Mononuclear cell (primary cell): ENCODE data around the gene DLGAP4. TPM values are rescaled to one million over a fixed set of nuclear protein-coding genes. Genes with fewer than 3 reads are reported as not detected.
"Not testable (repeated sequence)": the region's sequence is repeated elsewhere in the genome, so short reads cannot be mapped to it uniquely, and the experiment has no call there.

Experiments used
- H3K27me3 ChIP-seq: 2 replicates; pipeline ENCODE4 v1.6.0; 2011; ENCODE audit warnings: low read length, control low read depth; ENCODE audit not compliant: insufficient read depth
- H3K4me1 ChIP-seq: 2 replicates; pipeline ENCODE4 v1.5.1; 2011; ENCODE audit warnings: mild to moderate bottlenecking, low read length, control low read depth; ENCODE audit not compliant: insufficient read depth
- H3K4me3 ChIP-seq: 2 replicates; pipeline ENCODE4 v1.5.1; 2011; ENCODE audit warnings: mild to moderate bottlenecking, low read length, moderate library complexity
- H3K9me3 ChIP-seq: 2 replicates; pipeline ENCODE4 v1.5.1; 2011; ENCODE audit warnings: low read depth, mild to moderate bottlenecking, control low read depth, low read length
- total RNA-seq: library from RNA; depleted of rRNA; stranded (reverse); fragments of >200 nt; gene quantifications from one replicate; pipeline ENCODE4 v1.2.3, GENCODE V29; 2012

DLGAP4 gene
- total RNA-seq, 1 donor, result 10.5 TPM

DNA sequence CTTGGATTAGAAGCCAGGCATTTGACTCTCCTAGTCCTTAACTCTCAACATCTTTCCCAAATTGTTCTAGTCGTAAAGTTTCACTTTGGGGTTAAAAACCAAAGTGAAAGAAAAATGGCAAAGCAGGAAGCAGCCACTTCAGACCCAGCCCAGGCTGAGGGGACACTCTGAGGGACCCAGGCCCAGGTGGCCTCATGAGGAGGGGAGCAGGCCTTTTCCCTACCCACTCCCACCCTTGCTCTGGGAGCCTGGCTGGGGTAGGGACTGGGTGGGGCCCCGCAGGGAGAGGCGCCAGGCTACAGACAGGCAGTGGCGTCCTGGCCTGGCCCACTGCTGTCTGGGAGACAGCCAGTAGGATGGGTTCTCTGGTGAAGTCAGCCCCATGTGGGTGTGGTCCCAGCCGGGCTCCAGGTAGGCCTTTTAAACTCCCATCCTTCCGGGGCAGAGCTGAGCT lies 166.5 kb downstream of the DLGAP4 start:
- Histone ChIP-seq H3K27me3 (no peaks in the 10 kb centered on the region), H3K4me1 (peaks cover 36% of the 10 kb centered on the region), H3K4me3 (no peak overlapping the region), H3K9me3 (no peaks in the 10 kb centered on the region)

DNA sequence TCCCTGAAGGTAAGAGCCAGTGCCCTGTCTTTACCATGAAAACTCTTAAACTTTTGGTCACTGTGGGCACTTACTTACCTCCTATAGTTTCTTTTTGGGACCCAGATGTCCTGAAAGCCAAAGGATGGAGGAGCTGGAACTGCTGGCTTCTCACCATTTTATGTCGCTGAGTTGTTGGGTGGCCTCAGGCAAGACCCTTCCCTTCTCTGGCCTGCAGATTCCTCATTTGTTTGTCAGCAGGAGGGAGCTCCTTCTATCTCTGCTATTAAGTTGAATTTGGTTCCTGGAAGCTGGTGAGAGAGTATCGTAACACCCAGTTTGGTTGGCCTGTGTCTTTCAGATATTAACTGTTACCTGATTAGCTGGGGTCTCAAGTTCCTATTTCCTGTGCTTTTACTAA lies 167.0 kb downstream of the DLGAP4 start:
- Histone ChIP-seq H3K4me3 (no peak overlapping the region), H3K9me3 (no peaks in the 10 kb centered on the region), H3K4me1 (peaks cover 31% of the 10 kb centered on the region)

DNA sequence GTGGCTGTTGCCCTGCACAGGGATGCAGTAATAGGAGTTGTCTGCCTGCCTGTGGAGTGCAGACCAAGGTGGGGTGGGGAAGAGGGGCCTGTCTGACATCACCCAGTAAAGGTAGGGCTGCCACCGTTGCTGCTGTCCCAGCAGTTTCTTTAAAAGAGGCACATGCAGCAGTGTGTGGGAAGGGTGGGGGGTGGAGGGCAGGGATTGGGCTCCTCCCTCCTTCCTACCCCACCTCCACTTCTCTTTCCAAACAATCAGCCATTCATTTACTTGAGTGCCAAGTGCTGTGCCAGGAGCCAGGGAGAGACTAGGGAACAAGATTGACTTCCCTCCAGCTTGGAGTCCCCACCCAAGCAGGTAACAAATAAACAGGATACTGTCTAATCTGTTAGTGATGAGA lies 168.4 kb downstream of the DLGAP4 start:
- Histone ChIP-seq H3K4me3 (no peak overlapping the region), H3K9me3 (no peaks in the 10 kb centered on the region), H3K4me1 (peaks cover 26% of the 10 kb centered on the region), H3K27me3 (no peaks in the 10 kb centered on the region)

More for the DNA sequence above, 167.0 kb downstream of the DLGAP4 start:
- no peaks in the 10 kb centered on the region for H3K27me3 ChIP-seq

DNA sequence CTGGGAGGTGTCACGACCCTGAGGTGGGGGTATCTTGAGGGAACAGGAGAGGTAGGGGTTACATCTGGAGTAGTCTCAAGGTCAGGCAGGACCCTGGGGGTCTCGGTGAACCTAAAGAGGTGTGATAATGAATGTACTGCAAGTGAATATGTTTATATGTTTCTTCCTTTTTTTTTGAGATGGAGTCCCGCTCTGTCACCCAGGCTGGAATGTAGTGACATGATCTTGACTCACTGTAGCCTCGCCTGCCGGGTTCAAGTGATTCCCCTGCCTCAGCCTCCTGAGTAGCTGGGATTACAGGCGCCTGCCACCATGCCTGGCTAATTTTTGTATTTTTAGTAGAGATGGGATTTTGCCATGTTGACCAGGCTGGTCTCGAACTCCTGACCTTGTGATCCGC lies 168.9 kb downstream of the DLGAP4 start:
- not testable (repeated sequence) for H3K4me3 ChIP-seq, H3K27me3 ChIP-seq, H3K9me3 ChIP-seq
- H3K4me1 ChIP-seq, result peaks cover 22% of the 10 kb centered on the region

- no peaks in the 10 kb centered on the region for H3K9me3 ChIP-seq
- H3K4me3 ChIP-seq, result no peak overlapping the region
- peaks cover 14% of the 10 kb centered on the region for H3K4me1 ChIP-seq
- H3K27me3 ChIP-seq, result no peaks in the 10 kb centered on the region
Measured at GRCh38 chr20:36477475-36477874, 171.3 kb downstream of the DLGAP4 start.

DNA sequence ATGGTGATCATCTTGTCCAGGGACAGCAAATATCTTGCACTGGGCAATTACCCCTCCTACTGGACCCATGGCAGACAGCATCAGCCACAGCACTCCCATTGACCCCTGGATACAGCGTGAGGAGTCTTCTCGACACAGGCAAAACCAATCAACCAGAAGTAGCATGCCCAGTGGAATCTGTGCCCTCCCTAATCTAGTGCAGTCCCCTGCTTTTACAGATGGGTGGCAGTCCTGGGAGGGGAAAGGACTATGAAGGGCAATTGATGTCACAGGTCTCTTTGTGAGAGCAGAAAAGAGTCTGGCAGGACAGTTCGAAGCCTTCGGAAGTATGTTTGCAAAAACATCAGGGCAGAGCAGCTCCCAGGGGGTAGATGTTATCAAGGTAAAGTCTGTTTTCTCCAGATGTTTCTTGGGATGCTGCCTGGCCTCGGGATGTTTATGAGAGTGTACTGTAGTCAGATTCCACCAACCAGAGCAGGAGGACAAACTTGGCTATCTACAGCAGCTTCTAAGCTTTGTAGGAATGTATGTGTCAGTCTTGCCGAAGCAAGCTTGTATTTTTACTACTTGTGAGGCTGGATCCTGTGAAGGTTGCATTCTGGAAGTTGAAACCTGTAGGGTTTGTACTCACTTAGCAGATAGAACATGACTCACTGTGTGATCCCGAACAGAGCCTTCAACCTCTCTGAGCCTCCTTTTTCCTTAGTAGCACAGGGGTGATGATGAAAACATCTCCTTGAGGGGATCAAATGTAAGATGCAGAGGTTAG lies 172.2 kb downstream of the DLGAP4 start:
- Histone ChIP-seq H3K4me3 (no peak overlapping the region), H3K4me1 (peaks cover 7% of the 10 kb centered on the region), H3K27me3 (no peaks in the 10 kb centered on the region), H3K9me3 (no peaks in the 10 kb centered on the region)

DNA sequence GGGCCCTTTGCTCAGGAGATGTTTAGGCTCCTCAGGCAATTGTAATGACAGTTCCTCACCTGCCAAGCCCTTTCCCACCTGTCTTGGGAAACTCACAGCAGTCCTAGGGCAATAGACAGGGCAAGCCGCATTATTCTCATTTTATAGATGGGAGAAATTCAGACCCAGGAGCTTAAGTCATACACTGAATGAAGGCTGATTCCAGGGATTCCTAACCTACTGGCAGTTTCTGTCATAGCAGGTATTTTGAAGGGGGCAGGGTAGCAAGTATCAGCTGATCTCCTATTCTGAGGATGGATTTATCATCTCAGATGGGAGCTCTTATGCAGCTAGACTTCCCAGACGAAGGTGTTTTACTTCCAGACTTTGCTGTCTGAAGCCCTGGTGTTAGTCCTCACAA lies 173.8 kb downstream of the DLGAP4 start:
- Histone ChIP-seq H3K9me3 (no peaks in the 10 kb centered on the region), H3K4me1 (peaks cover 7% of the 10 kb centered on the region), H3K4me3 (no peak overlapping the region)

DNA sequence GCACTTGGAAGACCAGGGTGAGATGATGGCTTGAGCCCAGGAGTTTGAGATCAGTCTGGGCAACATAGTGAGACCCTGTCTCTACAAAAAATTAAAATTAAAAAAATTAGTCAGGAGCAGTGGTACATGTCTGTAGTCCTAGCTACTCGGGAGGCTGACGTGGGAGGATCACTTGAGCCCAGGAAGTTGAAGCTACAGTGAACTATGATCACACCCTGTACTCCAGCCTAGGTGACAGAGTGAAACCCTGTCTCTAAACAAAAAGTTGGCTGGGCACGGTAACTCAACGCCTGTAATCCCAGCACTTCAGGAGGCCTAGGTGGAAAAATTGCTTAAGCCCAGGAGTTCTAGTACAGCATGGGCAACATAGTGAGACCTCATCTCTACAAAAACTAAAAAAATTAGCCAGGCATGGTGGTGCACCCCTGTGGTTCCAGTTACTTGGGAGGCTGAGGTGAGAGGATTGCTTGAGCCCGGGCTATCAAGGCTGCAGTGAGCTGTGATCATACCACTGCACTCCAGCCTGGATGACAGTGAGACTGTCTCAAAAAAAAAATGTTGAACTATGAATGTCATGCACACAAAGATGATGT lies 174.4 kb downstream of the DLGAP4 start:
- no peaks in the 10 kb centered on the region for H3K9me3 ChIP-seq

More for the DNA sequence above, 173.8 kb downstream of the DLGAP4 start:
- no peaks in the 10 kb centered on the region for H3K27me3 ChIP-seq

DNA sequence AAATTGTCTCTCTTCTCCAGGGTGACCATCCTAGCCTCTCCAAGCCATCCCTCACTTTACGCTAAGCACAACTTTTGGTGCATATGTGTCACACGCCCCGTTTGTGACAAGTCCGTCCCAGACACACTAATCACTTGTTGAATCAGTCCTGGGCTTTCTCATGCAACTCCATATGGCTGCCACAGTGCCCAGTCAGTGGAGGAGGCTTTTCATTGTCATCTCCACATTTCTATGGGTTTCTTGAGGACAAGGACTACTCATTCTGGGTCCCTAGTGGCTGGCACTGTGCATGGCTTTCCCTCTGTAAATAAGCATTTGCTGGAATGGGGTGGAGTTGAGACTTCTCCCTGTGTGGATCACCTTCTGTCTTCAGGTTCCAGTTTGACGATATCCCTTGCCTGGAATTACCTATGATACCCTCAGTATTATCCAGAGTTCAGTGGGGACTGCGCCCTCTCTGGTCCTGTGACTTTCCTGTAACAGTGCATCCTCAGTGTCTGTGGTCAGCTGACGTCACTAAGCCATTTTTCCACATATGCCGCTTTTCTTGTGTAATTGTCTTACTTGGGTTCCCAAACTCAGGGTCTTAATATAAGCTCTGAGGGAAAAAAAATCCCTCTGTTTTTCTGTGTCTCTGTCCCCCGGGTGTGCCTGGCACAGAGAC lies 175.4 kb downstream of the DLGAP4 start:
- H3K4me1 ChIP-seq, result peaks cover 7% of the 10 kb centered on the region

More for the DNA sequence above, 174.4 kb downstream of the DLGAP4 start:
- Histone ChIP-seq H3K27me3 (no peaks in the 10 kb centered on the region), H3K4me1 (peaks cover 7% of the 10 kb centered on the region), H3K4me3 (no peak overlapping the region)

DNA sequence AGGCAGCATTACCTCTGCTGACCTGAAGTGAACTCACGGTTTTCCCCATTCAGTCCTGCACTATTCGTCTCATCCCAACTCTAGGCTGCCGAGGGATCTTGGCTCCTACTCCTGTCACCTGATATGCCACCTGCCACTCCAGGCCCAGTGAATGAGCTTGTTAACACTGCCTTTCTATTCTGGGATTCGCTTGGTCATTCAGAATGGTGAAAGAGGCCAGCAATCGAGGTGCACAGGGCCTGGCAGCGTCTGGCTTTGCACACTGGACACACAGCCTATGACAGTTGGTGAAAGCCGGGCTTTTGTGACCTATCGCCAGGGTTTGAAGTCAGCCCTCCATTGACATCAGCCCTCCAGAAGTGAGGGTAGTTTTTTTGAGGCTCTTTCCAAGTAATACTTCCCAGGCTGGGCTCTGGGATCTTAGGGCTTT lies 175.9 kb downstream of the DLGAP4 start:
- H3K9me3 ChIP-seq, result no peaks in the 10 kb centered on the region
- no peak overlapping the region for H3K4me3 ChIP-seq
- peaks cover 7% of the 10 kb centered on the region for H3K4me1 ChIP-seq
- H3K27me3 ChIP-seq, result no peaks in the 10 kb centered on the region

More for the DNA sequence above, 175.4 kb downstream of the DLGAP4 start:
- Histone ChIP-seq H3K9me3 (no peaks in the 10 kb centered on the region), H3K4me3 (no peak overlapping the region), H3K27me3 (no peaks in the 10 kb centered on the region)

DNA sequence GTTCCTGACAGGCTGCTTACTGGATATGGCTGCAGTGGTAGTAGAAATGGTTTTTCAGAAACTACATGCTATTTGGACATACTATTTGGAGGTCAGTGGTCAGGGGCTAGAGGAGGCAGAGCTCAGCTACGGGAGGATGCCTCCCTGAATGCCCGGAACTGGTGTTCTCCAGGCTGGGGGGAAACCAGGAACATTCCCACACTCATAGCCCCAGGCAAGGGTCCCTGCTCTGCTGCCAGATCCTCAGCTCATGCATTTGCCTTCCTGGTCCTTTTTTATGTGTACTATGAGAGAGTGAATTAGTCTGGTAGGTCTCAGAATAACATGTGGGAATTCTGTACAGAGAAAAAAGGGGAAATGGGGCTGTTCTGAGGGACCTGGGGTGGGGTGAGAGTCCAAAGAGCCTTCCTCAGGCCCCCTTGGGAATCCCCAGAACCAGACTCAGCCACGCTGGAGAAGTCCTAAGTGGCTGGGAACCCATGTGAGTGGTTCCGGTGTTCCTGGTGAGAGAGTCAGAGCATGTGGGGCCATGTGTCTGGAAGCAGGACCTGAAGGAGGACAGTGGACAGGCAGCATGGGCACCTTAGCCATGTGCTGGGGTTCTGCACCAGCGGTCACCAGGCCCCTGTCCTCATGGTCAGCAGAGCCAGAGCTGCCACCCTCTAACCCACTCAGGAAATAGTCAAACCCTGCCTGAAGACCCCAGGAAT lies 177.2 kb downstream of the DLGAP4 start:
- Histone ChIP-seq H3K4me1 (peaks cover 7% of the 10 kb centered on the region), H3K4me3 (no peak overlapping the region), H3K9me3 (no peaks in the 10 kb centered on the region), H3K27me3 (no peaks in the 10 kb centered on the region)

- Histone ChIP-seq H3K27me3 (no peaks in the 10 kb centered on the region), H3K4me3 (no peak overlapping the region), H3K9me3 (no peaks in the 10 kb centered on the region), H3K4me1 (peaks cover 7% of the 10 kb centered on the region)
Measured at GRCh38 chr20:36483919-36484808, 178.0 kb downstream of the DLGAP4 start.

DNA sequence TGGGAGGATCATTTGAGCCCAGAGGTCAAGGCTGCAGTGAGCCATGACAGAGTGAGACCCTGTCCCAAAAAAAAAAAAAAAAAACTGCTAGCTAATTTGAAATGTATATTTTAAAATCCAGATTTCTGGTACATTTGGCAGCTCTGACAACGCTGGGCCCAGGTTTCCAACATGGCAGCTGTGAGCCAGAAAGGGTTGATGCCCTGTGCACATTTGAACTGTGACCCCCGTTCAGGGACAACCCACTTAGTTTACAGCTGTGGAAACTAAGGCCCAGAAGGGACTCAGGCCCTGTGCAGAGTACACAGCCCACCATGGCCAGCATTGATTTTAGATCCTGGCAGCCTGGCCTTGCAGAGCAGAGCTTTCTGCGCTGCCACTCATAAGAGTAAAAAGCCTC lies 179.1 kb downstream of the DLGAP4 start:
- Histone ChIP-seq H3K27me3 (no peaks in the 10 kb centered on the region), H3K4me3 (no peak overlapping the region), H3K4me1 (peaks cover 14% of the 10 kb centered on the region), H3K9me3 (no peaks in the 10 kb centered on the region)

- peaks cover 22% of the 10 kb centered on the region for H3K4me1 ChIP-seq
- H3K4me3 ChIP-seq, result no peak overlapping the region
- no peaks in the 10 kb centered on the region for H3K9me3 ChIP-seq
- H3K27me3 ChIP-seq, result no peaks in the 10 kb centered on the region
Measured at GRCh38 chr20:36487069-36487468, 180.9 kb downstream of the DLGAP4 start.
